GM12801 (cell line): ENCODE measurements around the gene TESK2.

Experiments
- TF ChIP-seq, protein P1 (sequence below): IDR thresholded peaks from one replicate; pipeline ENCODE4 v1.5.1; 2011; ENCODE audit warnings: control low read depth; ENCODE audit not compliant: insufficient read length; ENCODE audit errors: extremely low read depth

The TESK2 gene

DNA sequence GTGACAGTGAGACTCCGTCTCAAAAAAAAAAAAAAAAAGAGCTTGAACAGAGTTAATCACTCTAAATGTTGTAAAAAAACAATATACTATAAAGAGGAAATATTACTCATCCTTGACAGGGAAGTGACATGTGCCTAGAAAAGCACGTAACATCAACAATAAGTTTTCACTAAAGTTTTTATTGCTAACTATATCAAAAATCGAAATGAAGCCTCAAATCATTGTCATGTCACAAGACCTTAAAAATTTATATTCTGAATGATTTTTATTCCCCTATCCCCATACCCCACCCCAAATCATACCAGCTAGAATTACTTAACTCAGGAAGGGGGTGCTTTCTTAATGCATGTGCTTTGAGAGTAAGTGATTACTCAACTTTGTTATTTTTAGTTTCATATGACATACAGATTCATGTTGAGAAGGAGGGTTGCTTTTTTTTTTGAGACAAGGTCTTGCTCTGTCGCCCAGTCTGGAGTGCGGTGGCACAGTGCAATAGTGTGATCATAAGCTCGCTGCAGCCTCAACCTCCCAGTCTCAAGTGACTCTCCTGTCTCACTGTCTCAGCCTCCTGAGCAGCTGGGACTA, 97.2 kb downstream of the TESK2 start:
- TF ChIP-seq, protein P1, sequence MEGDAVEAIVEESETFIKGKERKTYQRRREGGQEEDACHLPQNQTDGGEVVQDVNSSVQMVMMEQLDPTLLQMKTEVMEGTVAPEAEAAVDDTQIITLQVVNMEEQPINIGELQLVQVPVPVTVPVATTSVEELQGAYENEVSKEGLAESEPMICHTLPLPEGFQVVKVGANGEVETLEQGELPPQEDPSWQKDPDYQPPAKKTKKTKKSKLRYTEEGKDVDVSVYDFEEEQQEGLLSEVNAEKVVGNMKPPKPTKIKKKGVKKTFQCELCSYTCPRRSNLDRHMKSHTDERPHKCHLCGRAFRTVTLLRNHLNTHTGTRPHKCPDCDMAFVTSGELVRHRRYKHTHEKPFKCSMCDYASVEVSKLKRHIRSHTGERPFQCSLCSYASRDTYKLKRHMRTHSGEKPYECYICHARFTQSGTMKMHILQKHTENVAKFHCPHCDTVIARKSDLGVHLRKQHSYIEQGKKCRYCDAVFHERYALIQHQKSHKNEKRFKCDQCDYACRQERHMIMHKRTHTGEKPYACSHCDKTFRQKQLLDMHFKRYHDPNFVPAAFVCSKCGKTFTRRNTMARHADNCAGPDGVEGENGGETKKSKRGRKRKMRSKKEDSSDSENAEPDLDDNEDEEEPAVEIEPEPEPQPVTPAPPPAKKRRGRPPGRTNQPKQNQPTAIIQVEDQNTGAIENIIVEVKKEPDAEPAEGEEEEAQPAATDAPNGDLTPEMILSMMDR = no peak

- TF ChIP-seq, protein P1 = no peak
These were observed 104.7 kb downstream of the TESK2 start for GRCh38 chr1:45386219-45386618.

DNA sequence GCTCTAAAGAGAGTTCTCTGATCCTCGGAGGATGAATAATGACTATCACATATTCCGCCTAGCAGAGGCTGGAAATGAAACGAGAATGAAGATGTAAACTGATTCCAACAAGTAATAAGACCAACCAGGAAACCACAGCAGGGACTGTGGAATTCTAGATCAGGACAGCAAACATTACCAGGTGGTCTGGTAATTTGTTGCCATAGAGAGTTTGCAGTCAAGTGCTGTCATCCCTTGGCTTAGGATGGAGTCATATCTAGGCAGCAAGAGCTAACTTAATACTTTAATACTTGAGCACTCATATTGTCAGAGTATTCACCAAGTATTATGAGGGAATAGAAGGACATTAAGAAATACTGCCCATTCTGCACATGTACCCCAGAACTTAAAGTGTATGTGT, 105.7 kb downstream of the TESK2 start:
- TF ChIP-seq, protein P1 = no peak

- TF ChIP-seq, protein P1 = no peak
These were observed 107.8 kb downstream of the TESK2 start for GRCh38 chr1:45383191-45383590.

DNA sequence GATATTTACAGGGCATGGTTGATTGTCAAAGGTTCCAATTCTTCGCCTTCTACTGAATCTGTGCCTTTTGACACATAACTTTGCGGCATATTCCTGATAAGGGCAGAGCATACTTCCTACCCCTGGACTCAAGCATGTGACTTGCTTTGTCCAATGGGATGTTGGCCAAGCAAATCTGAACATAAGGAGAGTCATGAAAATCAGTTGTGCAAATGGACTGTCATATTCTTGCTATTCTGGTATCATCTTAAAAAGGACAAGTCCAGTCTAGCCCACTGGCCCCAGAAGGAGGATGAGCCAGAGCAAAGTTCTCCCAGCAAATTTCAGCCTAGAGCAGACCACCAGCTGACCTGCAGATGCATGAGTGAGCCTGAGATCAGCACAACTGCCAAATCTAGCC, 109.7 kb downstream of the TESK2 start:
- TF ChIP-seq, protein P1 = no peak

GRCh38 chr1:45380730-45381129, 110.2 kb downstream of the TESK2 start:
- TF ChIP-seq, protein P1 = no peak

DNA sequence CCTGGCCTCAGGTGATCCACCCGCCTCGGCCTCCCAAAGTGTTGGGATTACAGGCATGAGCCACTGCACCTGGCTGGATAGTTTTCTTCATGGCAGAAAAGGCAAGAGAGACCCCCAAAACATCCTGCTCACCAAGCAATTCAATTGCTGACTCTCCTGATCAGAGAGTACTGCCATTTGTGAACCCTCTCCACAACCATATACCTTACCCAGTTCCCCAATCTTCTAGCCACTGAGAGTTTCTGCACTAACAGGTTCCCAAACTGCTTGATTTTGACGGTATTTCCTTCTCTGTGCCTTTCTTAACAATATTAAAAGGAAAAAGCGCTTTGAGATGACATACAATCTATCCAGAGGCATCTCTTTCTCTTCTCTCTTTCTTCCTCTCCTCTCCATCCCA, 110.8 kb downstream of the TESK2 start:
- TF ChIP-seq, protein P1 = no peak
